HepG2 (cell line): ENCODE measurements around the gene TMEM81.

ENCODE experiments used
- CREB1 ChIP-seq, 2 experiments: fragments of 450-650 bp in 1 of 2; IDR thresholded peaks; 2 replicates each; pipeline ENCODE4 v1.6.1; 2016 to 2017; ENCODE audit warnings: control low read depth in 1 of 2, mild to moderate bottlenecking in 1 of 2, missing compliant biosample characterization in 1 of 2, missing genetic modification characterization in 1 of 2
- CREM ChIP-seq, 2 experiments: sonication (generic) in 1 of 2; formaldehyde crosslinking in 1 of 2; IDR thresholded peaks; 2 replicates each; pipeline versions ENCODE4 v1.4.0 to v1.6.1; 2016 to 2020; ENCODE audit warnings: antibody characterized with exemption in 1 of 2, mild to moderate bottlenecking in 1 of 2, missing genetic modification reagents in 1 of 2
- CTCF ChIP-seq: sonication (generic); formaldehyde crosslinking; IDR thresholded peaks from 2 replicates; pipeline ENCODE4 v1.5.0; 2020; ENCODE audit warnings: mild to moderate bottlenecking, missing genetic modification reagents, moderate library complexity
- MIER2 ChIP-seq: IDR thresholded peaks from 2 replicates; pipeline ENCODE4 v1.6.1; 2016; ENCODE audit warnings: missing biosample characterization, missing genetic modification reagents
- POLR2A ChIP-seq, 2 experiments: IDR thresholded peaks; 2 replicates each; pipeline ENCODE4 v1.6.1; 2011; ENCODE audit warnings: low read depth in 2 of 2, low read length in 2 of 2, mild to moderate bottlenecking in 1 of 2, moderate library complexity in 1 of 2; ENCODE audit not compliant: insufficient read depth in 1 of 2
- SP4 ChIP-seq: sonication (generic); formaldehyde crosslinking; IDR thresholded peaks from 2 replicates; pipeline ENCODE4 v1.8.1; 2023; ENCODE audit warnings: mild to moderate bottlenecking, missing genetic modification reagents
- TBL1XR1 ChIP-seq: fragments of 150-350 bp; IDR thresholded peaks from 2 replicates; pipeline ENCODE4 v1.6.1; 2014; ENCODE audit warnings: borderline replicate concordance, low read length; ENCODE audit not compliant: partially characterized antibody
- TGIF2 ChIP-seq: IDR thresholded peaks from 2 replicates; pipeline ENCODE4 v1.6.1; 2016; ENCODE audit warnings: control low read depth, missing compliant biosample characterization
- ZBTB2 ChIP-seq: sonication (generic); formaldehyde crosslinking; IDR thresholded peaks from 2 replicates; pipeline ENCODE4 v1.8.0; 2022; ENCODE audit warnings: low read depth, missing genetic modification reagents
- ZNF503 ChIP-seq: sonication (generic); formaldehyde crosslinking; IDR thresholded peaks from 2 replicates; pipeline ENCODE4 v1.4.0; 2020; ENCODE audit warnings: missing genetic modification reagents
- ZNF546 ChIP-seq: sonication (generic); formaldehyde crosslinking; conservative IDR thresholded peaks from 2 replicates; pipeline ENCODE4 v1.8.1; 2023; ENCODE audit warnings: mild to moderate bottlenecking, missing genetic modification reagents

DNA sequence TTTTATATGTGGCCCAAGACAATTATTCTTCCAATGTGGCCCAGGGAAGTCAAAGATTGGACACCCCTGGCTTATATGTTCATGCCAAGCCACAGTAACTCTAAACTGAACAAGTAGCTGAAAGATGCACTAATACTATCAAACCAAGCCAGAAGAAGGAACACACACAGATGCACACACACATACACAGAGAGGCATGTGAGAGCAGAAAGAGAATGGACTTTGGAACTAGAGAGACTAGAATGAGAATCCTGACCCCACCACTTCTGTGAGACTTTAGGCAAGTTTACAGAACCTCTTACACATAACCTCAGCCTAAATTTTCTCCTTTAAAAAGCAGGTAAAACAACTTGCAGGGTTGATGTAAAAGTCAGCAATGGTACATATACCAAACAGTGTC, 11.2 kb upstream of the TMEM81 start:
- no peak for TF ChIP-seq TGIF2 (CRISPR knock-in tag)
- TF ChIP-seq CTCF (CRISPR knock-in tag) = no peak
- no peak for TF ChIP-seq ZNF503 (CRISPR knock-in tag)
- no peak for TF ChIP-seq MIER2
- no peak for TF ChIP-seq CREB1 (IDR thresholded peaks at IDR 0.05)
- TF ChIP-seq CREB1 (CRISPR knock-in tag; IDR thresholded peaks at IDR 0.05) = no peak
- no peak for TF ChIP-seq SP4 (CRISPR knock-in tag)
- TF ChIP-seq TBL1XR1 = no peak
- TF ChIP-seq ZBTB2 (CRISPR knock-in tag) = no peak
- no peak for TF ChIP-seq POLR2A (IDR thresholded peaks at IDR 0.05; ENCODE audit: insufficient read depth in 1 of 2, low read depth in 2 of 2, low read length in 2 of 2)
- TF ChIP-seq CREM (IDR thresholded peaks at IDR 0.05) = no peak
- TF ChIP-seq CREM (CRISPR knock-in tag; IDR thresholded peaks at IDR 0.05) = no peak
- no peak for TF ChIP-seq ZNF546 (CRISPR knock-in tag)
